Mesodermal cell (in vitro differentiated cells): ENCODE measurements around the gene PDE9A.

ENCODE experiments used
- H3K27ac ChIP-seq: 2 replicates; pipeline ENCODE4 v1.7.0; 2013; ENCODE audit warnings: mild to moderate bottlenecking, low read depth, low read length, moderate library complexity; ENCODE audit not compliant: severe bottlenecking
- H3K36me3 ChIP-seq: 2 replicates; pipeline ENCODE4 v1.7.1; 2013; ENCODE audit warnings: mild to moderate bottlenecking, low read length, moderate library complexity; ENCODE audit not compliant: control insufficient read depth, insufficient read depth
- H3K4me1 ChIP-seq: one replicate; pipeline ENCODE4 v1.7.1; 2013; ENCODE audit warnings: mild to moderate bottlenecking, low read length; ENCODE audit not compliant: insufficient read depth, control insufficient read depth, poor library complexity, severe bottlenecking
- H3K4me3 ChIP-seq: 2 replicates; pipeline ENCODE4 v1.7.0; 2013; ENCODE audit warnings: low read length, control low read depth, mild to moderate bottlenecking; ENCODE audit not compliant: insufficient read depth, poor library complexity, severe bottlenecking; ENCODE audit errors: extremely low read depth
- H3K9me3 ChIP-seq: 2 replicates; pipeline ENCODE4 v1.7.1; 2013; ENCODE audit warnings: mild to moderate bottlenecking, low read length, moderate library complexity; ENCODE audit not compliant: control insufficient read depth
- WGBS, 2 experiments: methylation state at CpG; one replicate each; pipeline ENCODE4 v1.1.5; 2013; ENCODE audit warnings: missing lambda C conversion rate in 2 of 2; ENCODE audit not compliant: insufficient coverage in 2 of 2; 5-methylcytosine and 5-hydroxymethylcytosine counted together

Gene PDE9A

DNA sequence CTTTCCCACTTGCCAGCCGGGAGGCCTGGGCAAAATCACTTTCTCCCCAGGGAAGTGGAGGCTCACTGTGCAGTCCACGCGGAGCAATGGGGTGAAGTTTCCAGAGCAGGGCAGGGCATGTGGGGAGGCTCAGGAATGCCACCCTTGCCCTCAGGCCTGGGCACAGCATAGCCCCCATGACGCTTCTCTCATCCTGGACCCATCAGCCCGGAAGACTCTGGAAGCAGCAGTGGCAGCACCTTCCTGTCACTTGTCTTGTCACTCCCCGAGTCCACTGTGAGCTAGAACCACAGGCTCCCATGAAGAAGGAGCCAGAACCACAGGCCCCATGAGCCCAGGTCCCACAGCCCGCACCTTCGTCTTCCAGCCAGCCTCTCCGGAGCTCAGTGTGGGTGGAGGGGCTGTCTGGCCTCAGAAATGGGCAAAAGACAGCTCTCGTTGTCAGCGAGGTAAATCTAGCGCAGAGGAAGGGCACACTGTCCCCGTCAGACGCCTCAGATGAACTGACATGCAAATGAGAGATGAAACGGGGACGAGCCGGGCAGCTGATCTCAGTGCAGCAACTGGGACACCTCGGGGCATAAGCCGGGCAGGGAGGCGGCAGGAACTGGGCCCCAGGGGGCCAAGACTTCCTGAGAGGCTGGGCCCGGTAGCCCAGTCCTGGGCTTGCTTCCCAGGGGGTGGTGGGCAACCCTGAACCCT, 6.1 kb downstream of the PDE9A start:
- H3K36me3 ChIP-seq, result peaks cover 19% of the 10 kb centered on the region
- no peaks in the 10 kb centered on the region for H3K9me3 ChIP-seq
- peaks cover 7% of the 10 kb centered on the region for H3K4me1 ChIP-seq
- H3K27ac ChIP-seq, result no peak overlapping the region
- 85 to 87% methylated on average over 19 of the region's 21 CpGs for WGBS, 2 experiments
- H3K4me3 ChIP-seq, result no peak overlapping the region

- WGBS, 2 experiments, result 94 to 100% methylated on average over 3 to 5 of the region's 8 CpGs
- H3K9me3 ChIP-seq, result no peaks in the 10 kb centered on the region
- no peak overlapping the region for H3K4me3 ChIP-seq
- H3K36me3 ChIP-seq, result peaks cover 19% of the 10 kb centered on the region
- H3K27ac ChIP-seq, result no peak overlapping the region
- H3K4me1 ChIP-seq, result peaks cover 3% of the 10 kb centered on the region
These were observed 6.7 kb downstream of the PDE9A start for GRCh38 chr21:42660118-42660470.

DNA sequence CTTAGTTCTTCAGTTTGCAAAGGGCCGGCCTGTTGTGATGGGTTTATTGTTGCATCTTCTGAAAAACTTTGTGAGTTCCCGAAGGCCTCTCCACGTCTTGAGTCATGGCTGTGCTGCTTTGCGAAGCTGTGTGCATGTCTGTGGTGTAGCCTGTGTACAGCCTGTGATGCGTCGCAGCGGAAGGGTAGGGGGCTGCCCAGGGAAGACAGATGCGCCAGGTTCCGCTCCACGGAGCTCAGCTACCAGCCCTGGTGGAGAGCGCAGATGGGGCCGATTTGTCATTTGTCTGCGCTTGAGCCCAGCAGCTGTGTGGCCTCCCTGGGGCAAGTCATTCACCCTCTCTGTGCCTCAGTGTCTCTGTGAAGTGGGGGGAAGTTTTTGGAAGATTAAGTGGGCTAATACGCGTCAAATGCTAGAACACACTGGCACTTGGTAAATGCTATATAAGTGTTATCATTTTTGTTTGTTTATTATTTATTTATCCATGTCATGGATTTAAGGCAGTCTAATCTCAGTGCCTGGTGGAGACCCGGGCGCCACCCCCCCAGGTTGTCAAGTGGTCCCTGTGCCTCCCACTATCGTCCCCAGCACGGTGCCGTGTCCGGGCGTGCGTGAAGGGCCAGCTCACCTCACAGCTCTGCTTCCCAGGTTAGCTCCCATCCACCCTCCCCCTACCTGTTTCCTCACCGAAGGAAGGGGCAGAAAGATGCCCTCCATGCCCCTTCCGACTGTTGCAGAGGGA, 8.4 kb downstream of the PDE9A start:
- Histone ChIP-seq H3K4me3 (no peak overlapping the region), H3K4me1 (no peaks in the 10 kb centered on the region), H3K9me3 (peaks cover 3% of the 10 kb centered on the region), H3K36me3 (peaks cover 19% of the 10 kb centered on the region), H3K27ac (no peak overlapping the region)
- 95 to 96% methylated on average over 15 to 22 of the region's 25 CpGs for WGBS, 2 experiments

- WGBS, 2 experiments, result 92 to 94% methylated on average over 16 to 20 of the region's 20 CpGs
- peaks cover 3% of the 10 kb centered on the region for H3K9me3 ChIP-seq
- H3K36me3 ChIP-seq, result peaks cover 21% of the 10 kb centered on the region
- H3K4me3 ChIP-seq, result no peak overlapping the region
- H3K4me1 ChIP-seq, result no peaks in the 10 kb centered on the region
- H3K27ac ChIP-seq, result no peak overlapping the region
These were observed 9.2 kb downstream of the PDE9A start for GRCh38 chr21:42662430-42663199.

DNA sequence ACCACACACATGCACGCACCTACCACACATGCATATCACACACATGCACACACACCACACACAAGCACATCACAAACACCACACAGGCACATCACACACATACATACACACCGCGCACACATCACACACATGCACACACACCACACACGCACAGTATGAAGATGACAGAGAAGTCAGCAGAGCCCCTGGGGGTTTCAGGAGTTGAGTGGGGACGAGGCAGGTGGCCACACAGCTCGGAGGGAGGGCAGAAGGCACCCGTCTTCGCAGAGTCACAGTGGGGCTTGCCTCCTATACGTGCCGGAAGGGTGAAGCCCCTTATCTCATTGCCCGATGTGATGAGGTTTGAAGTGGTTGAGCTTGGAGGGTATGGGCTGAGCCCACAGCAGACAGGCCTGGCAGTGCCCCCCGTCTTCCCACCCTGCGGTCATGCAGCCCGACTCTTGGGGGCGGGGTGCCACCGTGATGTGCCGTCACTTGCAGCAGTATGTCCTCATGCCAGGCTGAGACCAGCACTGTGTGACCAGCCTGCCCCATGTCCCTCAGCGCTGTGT, 9.9 kb downstream of the PDE9A start:
- no peak overlapping the region for H3K27ac ChIP-seq
- WGBS, 2 experiments, result 94 to 98% methylated on average over 13 to 18 of the region's 18 CpGs
- H3K4me3 ChIP-seq, result no peak overlapping the region
- no peaks in the 10 kb centered on the region for H3K4me1 ChIP-seq
- peaks cover 3% of the 10 kb centered on the region for H3K9me3 ChIP-seq
- peaks cover 21% of the 10 kb centered on the region for H3K36me3 ChIP-seq

GRCh38 chr21:42663860-42664535, 10.6 kb downstream of the PDE9A start:
- Histone ChIP-seq H3K4me3 (no peak overlapping the region), H3K27ac (no peak overlapping the region), H3K36me3 (peaks cover 19% of the 10 kb centered on the region), H3K9me3 (peaks cover 3% of the 10 kb centered on the region), H3K4me1 (no peaks in the 10 kb centered on the region)
- 93 to 94% methylated on average over 15 of the region's 15 CpGs for WGBS, 2 experiments

DNA sequence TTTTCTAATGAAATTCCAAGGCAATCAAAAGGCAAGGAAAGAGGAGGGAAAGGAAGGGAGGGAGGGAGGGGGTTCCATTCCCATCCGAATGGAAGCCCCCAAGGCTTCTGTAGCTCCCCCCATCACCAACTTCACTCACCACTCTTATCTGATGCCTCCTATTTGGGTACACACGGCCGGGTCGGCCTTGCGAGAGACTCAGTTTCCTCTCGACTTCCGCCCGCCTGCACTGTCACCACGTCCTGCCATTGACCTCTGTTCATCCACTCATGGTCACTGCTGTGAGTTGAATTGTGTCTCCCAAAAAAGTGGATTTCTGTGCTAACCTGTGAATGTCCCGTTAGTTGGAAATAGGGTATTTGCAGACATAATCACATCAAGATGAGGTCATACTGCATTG, 11.2 kb downstream of the PDE9A start:
- Histone ChIP-seq H3K4me3 (no peak overlapping the region), H3K4me1 (no peaks in the 10 kb centered on the region), H3K27ac (no peak overlapping the region), H3K9me3 (peaks cover 3% of the 10 kb centered on the region), H3K36me3 (peaks cover 17% of the 10 kb centered on the region)
- WGBS, 2 experiments, result 93 to 96% methylated on average over 9 of the region's 10 CpGs

GRCh38 chr21:42665026-42665425, 11.6 kb downstream of the PDE9A start:
- H3K27ac ChIP-seq, result no peak overlapping the region
- 84 to 92% methylated on average over 7 to 8 of the region's 8 CpGs for WGBS, 2 experiments
- H3K36me3 ChIP-seq, result peaks cover 17% of the 10 kb centered on the region
- H3K9me3 ChIP-seq, result peaks cover 3% of the 10 kb centered on the region
- H3K4me3 ChIP-seq, result no peak overlapping the region
- H3K4me1 ChIP-seq, result no peaks in the 10 kb centered on the region

DNA sequence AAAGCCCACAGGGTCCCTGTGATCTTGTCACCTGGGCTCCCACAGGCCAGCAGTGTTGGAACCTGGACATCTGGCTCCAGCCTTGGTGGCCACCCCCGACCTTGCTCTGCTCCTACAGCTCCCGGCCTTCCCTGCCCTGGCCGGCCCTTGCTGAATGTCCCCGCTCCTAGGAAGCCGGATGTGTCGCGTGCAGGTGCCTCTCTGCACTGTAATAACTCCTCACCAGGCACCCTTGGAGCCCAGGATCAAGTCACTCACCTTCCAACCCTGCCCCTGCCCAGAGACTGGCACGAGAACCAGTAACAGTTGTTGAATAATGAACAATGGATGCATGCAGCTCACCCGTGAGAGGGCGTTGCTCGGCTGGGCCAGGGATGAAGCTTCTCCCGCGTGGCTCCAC, 12.1 kb downstream of the PDE9A start:
- H3K36me3 ChIP-seq, result peaks cover 20% of the 10 kb centered on the region
- no peak overlapping the region for H3K4me3 ChIP-seq
- WGBS, 2 experiments, result 95 to 96% methylated on average over 8 to 13 of the region's 13 CpGs
- no peaks in the 10 kb centered on the region for H3K4me1 ChIP-seq
- H3K9me3 ChIP-seq, result peaks cover 3% of the 10 kb centered on the region
- H3K27ac ChIP-seq, result no peak overlapping the region

GRCh38 chr21:42666023-42666747, 12.8 kb downstream of the PDE9A start:
- H3K36me3 ChIP-seq, result peaks cover 20% of the 10 kb centered on the region
- H3K4me1 ChIP-seq, result no peaks in the 10 kb centered on the region
- whole genome bisulfite sequencing, 2 experiments, result 93 to 94% methylated on average over 29 to 30 of the region's 30 CpGs
- peaks cover 3% of the 10 kb centered on the region for H3K9me3 ChIP-seq
- H3K4me3 ChIP-seq, result no peak overlapping the region
- H3K27ac ChIP-seq, result no peak overlapping the region
